HUES6 (cell line): ENCODE data around the gene MPPED2.

Source experiments
- H3K27ac ChIP-seq: 2 replicates; pipeline ENCODE4 v1.7.0; 2013; ENCODE audit warnings: low read depth, mild to moderate bottlenecking, low read length, inconsistent platforms
- H3K27me3 ChIP-seq: 2 replicates; pipeline ENCODE4 v1.6.1; 2013; ENCODE audit warnings: low read length; ENCODE audit not compliant: control insufficient read depth, insufficient read depth
- H3K36me3 ChIP-seq: 2 replicates; pipeline ENCODE4 v1.6.1; 2013; ENCODE audit warnings: low read length; ENCODE audit not compliant: control insufficient read depth, insufficient read depth
- H3K4me1 ChIP-seq: 2 replicates; pipeline ENCODE4 v1.6.1; 2013; ENCODE audit warnings: low read length; ENCODE audit not compliant: control insufficient read depth, insufficient read depth
- H3K4me3 ChIP-seq: 2 replicates; pipeline ENCODE4 v1.5.1; 2013; ENCODE audit warnings: low read depth, low read length
- H3K9ac ChIP-seq: one replicate; pipeline ENCODE4 v1.6.1; 2013; ENCODE audit warnings: mild to moderate bottlenecking, low read length
- H3K9me3 ChIP-seq: 2 replicates; pipeline ENCODE4 v1.6.1; 2013; ENCODE audit warnings: low read depth, low read length; ENCODE audit not compliant: control insufficient read depth, insufficient read depth

MPPED2 gene

GRCh38 chr11:30364837-30365482 is 221.2 kb downstream of the MPPED2 start:
- H3K36me3 ChIP-seq = no peaks in the 10 kb centered on the region
- H3K4me3 ChIP-seq = no peak overlapping the region
- H3K9me3 ChIP-seq = 0 out of 2 replicates have a peak, but pooled peaks cover 3% of the 10 kb centered on the region
- H3K27ac ChIP-seq = no peak overlapping the region
- H3K4me1 ChIP-seq = peaks cover 10% of the 10 kb centered on the region
- H3K9ac ChIP-seq = no peak overlapping the region
- H3K27me3 ChIP-seq = no peaks in the 10 kb centered on the region

GRCh38 chr11:30364139-30364836 is 221.9 kb downstream of the MPPED2 start:
- H3K27ac ChIP-seq = no peak overlapping the region

GRCh38 chr11:30360741-30361140 is 225.4 kb downstream of the MPPED2 start:
- Histone ChIP-seq H3K27ac (no peak overlapping the region), H3K4me1 (peaks cover 8% of the 10 kb centered on the region), H3K36me3 (no peaks in the 10 kb centered on the region), H3K9me3 (no peaks in the 10 kb centered on the region), H3K4me3 (no peak overlapping the region), H3K9ac (no peak overlapping the region), H3K27me3 (no peaks in the 10 kb centered on the region)

More at GRCh38 chr11:30364139-30364836, 221.9 kb downstream of the MPPED2 start:
- no peak overlapping the region for H3K4me3 ChIP-seq
- H3K36me3 ChIP-seq = no peaks in the 10 kb centered on the region
- H3K4me1 ChIP-seq = peaks cover 10% of the 10 kb centered on the region
- no peaks in the 10 kb centered on the region for H3K27me3 ChIP-seq
- H3K9ac ChIP-seq = no peak overlapping the region
- 0 out of 2 replicates have a peak, but pooled peaks cover 3% of the 10 kb centered on the region for H3K9me3 ChIP-seq
